Activated CD4-positive, alpha-beta memory T cell treated with anti-CD3 and anti-CD28 coated beads, Interleukin-2, amount 10 ng/mL, durations not matched to agents 7 days and 5 days (primary cell): ENCODE results near the gene SMIM24. TPM values are rescaled to one million over a fixed set of nuclear protein-coding genes. Genes with fewer than 3 reads are reported as not detected.
"Not testable (repeated sequence)": the region's sequence is repeated elsewhere in the genome, so short reads cannot be mapped to it uniquely, and the experiment has no call there.

Experiments used
- CTCF ChIA-PET: fragments of 350-600 bp; sonication (Branson Sonifier 250); formaldehyde crosslinking; loops from one replicate; lab custom pipeline; 2021; ENCODE audit warnings: antibody characterized with exemption, inconsistent platforms; lab: Charles Lee
- POLR2A ChIA-PET: fragments of 350-600 bp; sonication (Branson Sonifier 250); formaldehyde crosslinking; loops from one replicate; lab custom pipeline; 2021; ENCODE audit warnings: antibody characterized with exemption; lab: Charles Lee
- DNase-seq: peaks from one replicate; pipeline ENCODE4 v3.0.0-alpha.2; 2020
- H3K27ac Mint-ChIP-seq: one replicate; pipeline ENCODE4 v1.8.0; 2021; ENCODE audit warnings: mild to moderate bottlenecking, mixed read lengths
- H3K27me3 Mint-ChIP-seq: one replicate; pipeline ENCODE4 v1.8.0; 2021; ENCODE audit warnings: mixed read lengths
- H3K36me3 Mint-ChIP-seq: one replicate; pipeline ENCODE4 v1.8.0; 2021; ENCODE audit warnings: low read depth, mixed read lengths
- H3K4me1 Mint-ChIP-seq: one replicate; pipeline ENCODE4 v1.8.0; 2021; ENCODE audit warnings: mixed read lengths
- H3K4me3 Mint-ChIP-seq: one replicate; pipeline ENCODE4 v1.8.0; 2021; ENCODE audit warnings: mild to moderate bottlenecking, mixed read lengths
- H3K9me3 Mint-ChIP-seq: one replicate; pipeline ENCODE4 v1.8.0; 2021; ENCODE audit warnings: mixed read lengths
- total RNA-seq, 2 experiments: library from RNA; stranded (reverse); gene quantifications; one replicate each; pipeline ENCODE4 v1.2.3, GENCODE V29; 2021

The SMIM24 gene
- total RNA-seq, 2 experiments from 2014 or later, result not detected

- Mint-ChIP-seq H3K4me1 (peaks cover 2% of the 10 kb centered on the region), H3K9me3 (no peaks in the 10 kb centered on the region), H3K4me3 (no peak overlapping the region), H3K27me3 (no peaks in the 10 kb centered on the region), H3K36me3 (no peaks in the 10 kb centered on the region), H3K27ac (no peak overlapping the region)
- POLR2A ChIA-PET, result interaction anchor here (0.7 kb wide), 1 partner anchor 22 kb away, joined by 3 read pairs; no protein-coding TSS in a partner anchor
- CTCF ChIA-PET, result interaction anchor here (2.1 kb wide), 1 partner anchor 155 kb away, joined by 5 read pairs; no protein-coding TSS in a partner anchor
- no peak for DNase-seq
Observed at GRCh38 chr19:3459965-3460582, 20.3 kb downstream of the SMIM24 start.

DNA sequence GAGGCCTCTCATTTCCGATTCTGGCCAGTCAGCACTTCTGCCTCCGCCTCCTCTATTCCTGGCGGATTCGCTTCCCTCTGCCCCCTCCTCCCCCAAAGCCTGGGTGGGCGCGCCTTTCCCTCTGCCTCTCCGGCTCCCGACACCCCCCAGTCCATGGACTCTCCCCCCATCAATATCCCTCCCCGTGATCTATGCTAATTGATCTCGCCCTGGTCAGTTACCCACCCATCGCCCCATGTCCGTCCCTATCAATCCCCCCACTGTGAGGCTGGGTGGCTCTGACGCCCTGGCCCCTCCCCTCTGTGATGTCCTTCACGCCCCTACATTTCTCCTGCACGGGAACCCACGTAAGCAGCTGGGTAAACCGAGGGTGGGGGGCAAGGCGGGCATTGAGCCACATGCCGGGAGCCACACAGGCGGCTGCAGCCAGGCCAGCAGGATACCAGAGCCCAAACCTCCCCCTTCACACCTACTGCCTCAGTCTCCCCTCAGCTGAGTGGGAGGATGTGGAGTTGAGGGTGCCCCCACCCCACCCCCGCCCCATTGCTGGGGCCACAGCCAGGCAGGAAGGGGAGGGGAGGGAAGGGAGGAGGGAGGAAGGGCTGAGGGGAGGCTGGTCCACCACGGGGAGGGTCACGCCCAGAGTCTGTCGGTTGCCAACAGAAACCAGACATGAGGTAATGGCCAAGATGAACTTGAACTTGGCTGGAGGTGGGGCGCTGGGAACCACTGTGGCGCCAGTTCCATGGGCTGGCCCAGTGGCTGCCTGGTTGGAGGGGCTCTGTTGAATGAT is 21.0 kb downstream of the SMIM24 start:
- Mint-ChIP-seq H3K4me1 (peaks cover 2% of the 10 kb centered on the region), H3K4me3 (no peak overlapping the region), H3K27ac (no peak overlapping the region), H3K36me3 (no peaks in the 10 kb centered on the region), H3K9me3 (no peaks in the 10 kb centered on the region), H3K27me3 (no peaks in the 10 kb centered on the region)
- no peak for DNase-seq
- CTCF ChIA-PET, result no interaction called here
- POLR2A ChIA-PET, result no interaction called here

GRCh38 chr19:3458229-3459088 is 21.9 kb downstream of the SMIM24 start:
- Mint-ChIP-seq H3K27me3 (no peaks in the 10 kb centered on the region), H3K27ac (no peak overlapping the region), H3K4me3 (no peak overlapping the region), H3K36me3 (no peaks in the 10 kb centered on the region), H3K4me1 (peaks cover 2% of the 10 kb centered on the region), H3K9me3 (no peaks in the 10 kb centered on the region)
- ChIA-PET POLR2A (no interaction called here), CTCF (no interaction called here)
- no peak for DNase-seq

DNA sequence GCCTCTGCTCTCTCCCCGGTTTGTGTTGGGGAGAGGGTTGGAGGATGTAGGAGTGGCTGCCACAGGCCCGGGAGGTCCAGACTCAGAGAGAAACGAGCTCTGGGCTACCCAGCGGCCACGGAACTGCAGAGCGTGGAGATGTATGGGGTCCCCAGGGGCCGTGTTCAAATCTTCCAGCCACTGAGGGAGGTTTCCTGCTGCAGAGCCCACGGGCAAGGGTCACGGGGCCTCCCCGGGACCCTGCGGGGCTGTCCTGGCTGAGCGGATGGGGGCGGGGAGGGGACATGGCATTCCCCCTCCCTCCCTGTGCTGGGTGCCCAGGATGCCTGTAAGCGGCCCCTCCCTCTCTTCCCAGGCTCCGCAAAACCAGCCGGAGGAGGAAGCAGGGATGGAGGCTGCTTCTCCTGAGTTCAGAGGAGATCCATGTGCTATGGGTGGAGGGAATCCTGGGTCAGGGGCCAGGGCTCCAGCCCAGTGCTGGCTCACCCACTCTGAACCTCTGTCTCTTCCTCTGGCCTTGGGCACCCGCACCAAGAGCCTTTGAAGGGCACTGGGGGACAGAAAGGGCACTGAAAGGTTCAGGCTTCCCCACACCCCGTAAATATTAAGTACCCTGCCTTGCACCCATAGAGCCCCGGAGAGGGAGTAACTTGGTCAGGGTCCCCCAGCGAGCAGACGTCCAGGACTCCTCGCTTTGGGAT is 22.6 kb downstream of the SMIM24 start:
- CTCF ChIA-PET, result no interaction called here
- Mint-ChIP-seq H3K4me3 (no peak overlapping the region), H3K27ac (no peak overlapping the region)

DNA sequence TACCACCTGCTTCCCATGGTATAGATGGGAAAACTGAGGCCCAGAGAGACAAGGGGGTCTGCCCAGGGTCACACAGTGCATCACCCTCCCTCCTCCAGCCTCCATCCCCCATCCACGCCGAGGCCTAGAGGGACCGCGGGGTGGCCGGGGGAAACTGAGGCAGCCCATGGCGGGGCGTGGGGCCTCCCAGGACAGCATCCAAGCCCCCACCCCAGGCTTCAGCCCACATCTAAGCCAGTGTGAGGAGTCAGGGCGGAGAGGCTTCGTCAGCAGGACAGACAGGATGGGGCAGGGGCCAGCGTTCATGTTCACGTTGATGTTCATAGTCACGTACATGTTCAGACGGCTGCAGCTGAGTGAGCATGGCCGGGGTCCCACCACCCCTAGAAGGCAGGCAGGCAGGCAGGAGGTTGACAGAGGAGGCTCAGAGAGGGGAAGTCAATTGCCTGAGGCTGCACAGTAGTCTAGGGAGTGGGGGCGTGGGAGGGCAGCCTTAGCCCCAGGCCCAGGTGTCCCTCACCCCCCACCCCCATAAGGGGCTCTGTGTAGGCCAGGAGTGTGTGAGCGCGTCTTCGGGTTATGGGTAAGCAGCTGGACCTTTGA is 23.3 kb downstream of the SMIM24 start:
- POLR2A ChIA-PET, result no interaction called here
- H3K27me3 Mint-ChIP-seq, result no peaks in the 10 kb centered on the region
- H3K36me3 Mint-ChIP-seq, result peaks cover 2% of the 10 kb centered on the region
- no peak overlapping the region for H3K4me3 Mint-ChIP-seq
- CTCF ChIA-PET, result no interaction called here
- no peak for DNase-seq
- H3K27ac Mint-ChIP-seq, result no peak overlapping the region
- H3K9me3 Mint-ChIP-seq, result no peaks in the 10 kb centered on the region
- peaks cover 2% of the 10 kb centered on the region for H3K4me1 Mint-ChIP-seq

More for the DNA sequence above, 22.6 kb downstream of the SMIM24 start:
- Mint-ChIP-seq H3K4me1 (peaks cover 2% of the 10 kb centered on the region), H3K36me3 (no peaks in the 10 kb centered on the region), H3K9me3 (no peaks in the 10 kb centered on the region), H3K27me3 (no peaks in the 10 kb centered on the region)
- DNase-seq, result no peak
- POLR2A ChIA-PET, result no interaction called here

DNA sequence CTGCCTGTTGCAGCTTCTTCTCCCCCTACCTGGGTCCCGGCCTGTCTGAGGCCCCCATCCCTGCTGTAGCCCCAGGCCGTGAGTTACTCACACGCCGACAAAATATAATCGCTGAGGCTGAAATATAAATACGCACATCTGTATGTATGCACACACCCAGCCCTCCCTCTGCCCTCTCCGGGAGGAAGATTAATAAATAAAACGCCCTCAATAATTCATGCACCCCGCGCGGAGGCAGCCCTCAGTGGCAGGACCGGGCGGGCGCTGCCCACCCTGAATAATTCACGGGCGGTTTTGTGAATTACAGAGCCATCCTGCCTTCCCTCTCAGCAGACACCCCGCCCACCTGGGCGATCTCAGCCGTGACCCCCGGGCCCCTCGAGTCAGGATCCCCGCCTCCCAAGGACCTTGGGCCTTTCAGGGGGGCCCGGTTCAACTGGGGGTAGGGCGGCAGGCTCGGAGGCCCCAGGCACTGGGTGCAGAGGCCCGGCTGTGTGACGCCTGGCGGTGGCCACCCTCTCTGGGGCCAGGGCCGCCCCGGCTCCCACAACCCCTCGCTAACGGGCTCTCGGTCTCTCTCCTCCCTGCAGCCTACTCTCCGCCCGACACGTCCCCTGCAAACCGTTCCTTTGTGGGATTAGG is 24.2 kb downstream of the SMIM24 start:
- Mint-ChIP-seq H3K4me3 (no peak overlapping the region), H3K9me3 (no peaks in the 10 kb centered on the region), H3K4me1 (peaks cover 3% of the 10 kb centered on the region), H3K27me3 (no peaks in the 10 kb centered on the region), H3K36me3 (peaks cover 2% of the 10 kb centered on the region), H3K27ac (no peak overlapping the region)
- ChIA-PET POLR2A (no interaction called here), CTCF (no interaction called here)
- DNase-seq, result no peak

DNA sequence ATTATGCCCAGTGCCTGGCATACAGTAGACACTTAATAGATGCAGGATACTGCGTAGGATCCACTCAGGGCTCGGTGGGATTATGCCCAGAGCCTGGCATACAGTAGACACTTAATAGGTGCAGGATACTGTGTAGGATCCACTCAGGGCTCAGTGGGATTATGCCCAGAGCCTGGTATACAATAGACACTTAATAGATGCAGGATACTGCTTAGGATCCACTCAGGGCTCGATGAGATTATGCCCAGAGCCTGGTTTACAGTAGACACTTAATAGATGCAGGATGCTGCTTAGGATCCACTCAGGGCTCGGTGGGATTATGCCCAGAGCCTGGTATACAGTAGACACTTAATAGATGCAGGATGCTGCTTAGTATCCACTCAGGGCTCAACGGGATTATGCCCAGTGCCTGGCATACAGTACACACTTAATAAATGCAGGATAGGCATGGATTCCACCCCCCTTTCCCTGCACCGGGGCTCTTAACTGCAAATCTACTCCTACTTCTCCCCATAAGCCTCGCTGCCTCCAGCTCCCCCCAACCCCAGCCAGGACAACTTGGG is 24.9 kb downstream of the SMIM24 start:
- POLR2A ChIA-PET, result no interaction called here
- H3K4me3 Mint-ChIP-seq, result no peak overlapping the region
- CTCF ChIA-PET, result no interaction called here
- DNase-seq, result no peak
- H3K27me3 Mint-ChIP-seq, result no peaks in the 10 kb centered on the region
- H3K9me3 Mint-ChIP-seq, result no peaks in the 10 kb centered on the region
- no peak overlapping the region for H3K27ac Mint-ChIP-seq
- peaks cover 7% of the 10 kb centered on the region for H3K4me1 Mint-ChIP-seq
- H3K36me3 Mint-ChIP-seq, result peaks cover 2% of the 10 kb centered on the region

DNA sequence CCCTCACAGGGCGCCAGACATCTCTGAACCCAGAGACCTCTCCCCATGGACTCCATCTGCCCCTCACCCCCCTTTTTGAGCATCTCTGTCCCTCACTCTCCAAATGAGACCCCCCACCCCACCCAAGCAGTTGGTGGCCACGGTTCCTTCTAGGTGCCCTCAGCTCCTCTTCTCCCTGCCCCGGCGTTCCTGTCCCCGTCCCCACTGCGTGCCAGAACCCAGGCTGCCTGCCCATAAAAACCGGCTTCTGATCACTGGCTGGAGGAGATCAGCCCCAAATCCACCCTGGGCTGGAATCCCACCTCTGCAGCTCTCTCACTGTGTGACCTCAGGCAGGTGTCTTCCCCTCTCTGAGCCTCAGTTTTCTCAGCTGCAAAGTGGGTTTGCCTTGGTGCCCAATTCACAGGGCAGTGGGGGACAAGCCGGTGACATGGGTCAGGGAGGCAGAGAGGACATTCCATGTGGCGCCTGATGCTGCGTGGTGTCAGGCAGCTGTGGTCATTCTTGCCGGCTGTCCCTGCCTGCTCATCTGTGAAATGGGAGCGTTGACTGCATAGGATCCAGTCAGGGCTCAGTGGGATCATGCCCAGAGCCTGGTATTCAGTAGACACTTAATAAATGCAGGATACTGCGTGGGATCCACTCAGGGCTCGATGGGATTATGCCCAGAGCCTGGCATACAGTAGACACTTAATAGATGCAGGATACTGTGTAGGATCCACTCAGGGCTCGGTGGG is 25.5 kb downstream of the SMIM24 start:
- POLR2A ChIA-PET, result no interaction called here
- Mint-ChIP-seq H3K9me3 (no peaks in the 10 kb centered on the region), H3K27me3 (no peaks in the 10 kb centered on the region), H3K4me1 (peaks cover 7% of the 10 kb centered on the region), H3K36me3 (peaks cover 2% of the 10 kb centered on the region), H3K27ac (no peak overlapping the region), H3K4me3 (no peak overlapping the region)
- DNase-seq, result no peak
- CTCF ChIA-PET, result interaction anchor here (0.8 kb wide), 1 partner anchor 14 kb away, joined by 3 read pairs; no protein-coding TSS in a partner anchor

DNA sequence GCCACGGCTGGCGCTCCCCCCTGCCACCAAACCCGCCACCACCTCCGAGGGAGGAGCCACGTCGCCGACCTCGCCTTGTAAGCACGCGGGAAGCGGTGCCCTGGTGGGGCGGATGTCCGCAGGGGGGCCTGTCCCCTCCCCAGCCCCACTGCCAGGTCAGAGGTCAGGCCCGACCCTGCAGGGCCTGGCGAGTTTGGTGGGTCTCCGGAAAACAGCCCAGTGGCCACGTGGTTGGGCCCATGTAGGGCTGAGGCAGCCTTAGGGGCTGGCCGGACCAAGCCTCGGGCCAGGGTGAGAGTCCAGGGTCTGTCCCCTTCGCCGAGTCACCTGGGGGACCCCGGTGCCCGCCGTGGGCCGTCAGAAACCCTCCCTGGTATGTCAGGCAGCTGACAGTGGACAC is 26.5 kb downstream of the SMIM24 start:
- peaks cover 5% of the 10 kb centered on the region for H3K4me1 Mint-ChIP-seq
- ChIA-PET POLR2A (no interaction called here), CTCF (no interaction called here)
- H3K4me3 Mint-ChIP-seq, result no peak overlapping the region
- H3K27me3 Mint-ChIP-seq, result no peaks in the 10 kb centered on the region
- H3K9me3 Mint-ChIP-seq, result no peaks in the 10 kb centered on the region
- no peak for DNase-seq
- H3K27ac Mint-ChIP-seq, result no peak overlapping the region
- peaks cover 2% of the 10 kb centered on the region for H3K36me3 Mint-ChIP-seq

GRCh38 chr19:3452942-3453214 is 27.4 kb downstream of the SMIM24 start:
- DNase-seq, H3K36me3 Mint-ChIP-seq, H3K4me3 Mint-ChIP-seq, H3K9me3 Mint-ChIP-seq, H3K27ac Mint-ChIP-seq, CTCF ChIA-PET, H3K27me3 Mint-ChIP-seq, H3K4me1 Mint-ChIP-seq, POLR2A ChIA-PET: not testable (repeated sequence)

- Mint-ChIP-seq H3K27me3 (no peaks in the 10 kb centered on the region), H3K4me1 (peaks cover 5% of the 10 kb centered on the region), H3K9me3 (no peaks in the 10 kb centered on the region), H3K27ac (no peak overlapping the region), H3K4me3 (no peak overlapping the region), H3K36me3 (peaks cover 2% of the 10 kb centered on the region)
- CTCF ChIA-PET, result interaction anchor here (0.6 kb wide), 1 partner anchor 485 kb away, joined by 5 read pairs; no protein-coding TSS in a partner anchor
- POLR2A ChIA-PET, result no interaction called here
- DNase-seq, result no peak
Observed at GRCh38 chr19:3452171-3452941, 28.0 kb downstream of the SMIM24 start.
